ENCODE measurements around the gene RPL10.

Gene RPL10

DNA sequence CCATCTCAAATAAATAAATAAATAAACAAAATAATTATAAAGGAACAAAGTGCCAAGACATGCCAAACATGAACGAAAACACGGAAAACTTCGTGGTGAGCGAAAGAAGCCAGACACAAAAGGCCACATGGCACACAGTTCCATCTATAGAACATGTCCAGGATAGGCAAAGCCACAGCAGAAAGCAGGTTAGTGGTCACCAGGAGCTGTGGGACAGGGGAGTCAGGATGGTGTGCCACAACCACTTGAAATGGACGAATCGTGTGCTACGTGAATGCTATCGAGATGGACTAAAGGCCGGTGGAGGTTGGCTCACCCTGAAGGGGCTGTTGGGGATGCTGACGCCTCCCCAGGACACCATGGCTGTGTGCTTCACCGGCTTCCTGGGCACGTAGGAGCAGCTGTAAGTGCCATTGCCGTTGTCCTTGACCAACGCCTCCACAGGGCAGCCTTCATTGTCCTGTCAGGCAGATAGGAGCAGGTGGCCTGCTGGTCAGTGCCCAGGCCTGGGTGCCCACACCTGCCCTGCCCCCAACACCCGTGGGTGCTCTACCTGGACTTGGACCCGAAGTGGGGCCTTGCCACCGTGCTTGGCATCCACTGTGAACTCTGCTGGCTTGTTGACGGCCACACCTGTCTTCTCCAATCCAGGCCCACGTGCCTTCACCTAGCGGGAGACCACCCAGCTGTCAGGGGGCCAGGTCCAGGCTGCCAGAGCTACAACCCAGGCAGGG, 34.3 kb upstream of the RPL10 start:
- H3K4me2 ChIP-seq (ENCODE audit: low read length): no peak overlapping the region
- H3K4me3 ChIP-seq (ENCODE audit: low read length): no peak overlapping the region
- no peak overlapping the region for H2AFZ ChIP-seq (ENCODE audit: low read depth, low read length)
- H3K27me3 ChIP-seq (ENCODE audit: low read depth, low read length): no peaks in the 10 kb centered on the region
- no peaks in the 10 kb centered on the region for H3K9me3 ChIP-seq (ENCODE audit: insufficient read depth, low read length)
- no peak overlapping the region for H3K27ac ChIP-seq (ENCODE audit: low read length)
- no peak overlapping the region for H3K9ac ChIP-seq (ENCODE audit: low read length)
- peaks cover 42% of the 10 kb centered on the region for H3K36me3 ChIP-seq (replicated peaks; ENCODE audit: low read depth, low read length)
- peaks cover 4% of the 10 kb centered on the region for H3K4me1 ChIP-seq (ENCODE audit: low read length)
- H3K79me2 ChIP-seq (ENCODE audit: low read length): peaks cover 28% of the 10 kb centered on the region
- peaks cover 19% of the 10 kb centered on the region; the same call in 1 of the 2 replicates for H4K20me1 ChIP-seq (ENCODE audit: insufficient read depth, low read length)
- TF ChIP-seq, protein P1, sequence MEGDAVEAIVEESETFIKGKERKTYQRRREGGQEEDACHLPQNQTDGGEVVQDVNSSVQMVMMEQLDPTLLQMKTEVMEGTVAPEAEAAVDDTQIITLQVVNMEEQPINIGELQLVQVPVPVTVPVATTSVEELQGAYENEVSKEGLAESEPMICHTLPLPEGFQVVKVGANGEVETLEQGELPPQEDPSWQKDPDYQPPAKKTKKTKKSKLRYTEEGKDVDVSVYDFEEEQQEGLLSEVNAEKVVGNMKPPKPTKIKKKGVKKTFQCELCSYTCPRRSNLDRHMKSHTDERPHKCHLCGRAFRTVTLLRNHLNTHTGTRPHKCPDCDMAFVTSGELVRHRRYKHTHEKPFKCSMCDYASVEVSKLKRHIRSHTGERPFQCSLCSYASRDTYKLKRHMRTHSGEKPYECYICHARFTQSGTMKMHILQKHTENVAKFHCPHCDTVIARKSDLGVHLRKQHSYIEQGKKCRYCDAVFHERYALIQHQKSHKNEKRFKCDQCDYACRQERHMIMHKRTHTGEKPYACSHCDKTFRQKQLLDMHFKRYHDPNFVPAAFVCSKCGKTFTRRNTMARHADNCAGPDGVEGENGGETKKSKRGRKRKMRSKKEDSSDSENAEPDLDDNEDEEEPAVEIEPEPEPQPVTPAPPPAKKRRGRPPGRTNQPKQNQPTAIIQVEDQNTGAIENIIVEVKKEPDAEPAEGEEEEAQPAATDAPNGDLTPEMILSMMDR (IDR thresholded peaks at IDR 0.05; ENCODE audit: low read depth, low read length): no peak

DNA sequence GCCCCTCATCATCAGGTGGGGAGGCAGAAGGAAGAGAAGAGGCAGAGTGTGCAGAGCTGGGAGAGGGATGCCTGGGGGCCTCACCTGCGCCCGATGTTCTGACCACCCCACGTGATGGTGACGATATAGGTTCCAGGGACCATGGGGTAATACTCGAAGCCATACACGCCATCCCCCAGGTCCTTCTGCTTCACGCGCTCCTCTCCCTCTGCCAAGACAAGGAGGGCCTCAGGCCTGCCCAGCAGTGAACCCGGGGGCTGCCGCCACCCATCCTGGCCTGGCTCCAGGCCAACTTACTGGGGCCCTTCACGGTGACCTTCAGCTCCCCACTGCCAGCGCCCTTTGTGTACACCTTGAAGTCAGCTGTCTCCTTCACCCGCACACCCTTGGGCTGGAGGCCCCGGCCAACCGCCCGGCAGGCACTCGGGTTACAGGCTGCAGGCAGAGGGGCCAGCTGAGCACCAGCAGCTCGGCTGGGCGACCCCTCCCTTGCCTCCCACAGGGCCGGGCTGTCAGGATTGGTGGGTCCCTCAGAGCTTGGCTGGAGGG, 33.1 kb upstream of the RPL10 start:
- Histone ChIP-seq H3K27ac (ENCODE audit: low read length) (no peak overlapping the region), H3K4me2 (ENCODE audit: low read length) (no peak overlapping the region), H3K4me1 (ENCODE audit: low read length) (peaks cover 8% of the 10 kb centered on the region), H3K27me3 (ENCODE audit: low read depth, low read length) (no peaks in the 10 kb centered on the region), H2AFZ (ENCODE audit: low read depth, low read length) (no peak overlapping the region), H3K9me3 (ENCODE audit: insufficient read depth, low read length) (no peaks in the 10 kb centered on the region), H4K20me1 (ENCODE audit: insufficient read depth, low read length) (peaks cover 23% of the 10 kb centered on the region), H3K79me2 (ENCODE audit: low read length) (peaks cover 40% of the 10 kb centered on the region), H3K9ac (ENCODE audit: low read length) (no peak overlapping the region), H3K36me3 (replicated peaks; ENCODE audit: low read depth, low read length) (peaks cover 41% of the 10 kb centered on the region), H3K4me3 (ENCODE audit: low read length) (no peak overlapping the region)
- TF ChIP-seq, protein P1 (IDR thresholded peaks at IDR 0.05; ENCODE audit: low read depth, low read length): no peak
- no peak for TF ChIP-seq EZH2phosphoT487 (IDR thresholded peaks at IDR 0.05; ENCODE audit: low read depth)

DNA sequence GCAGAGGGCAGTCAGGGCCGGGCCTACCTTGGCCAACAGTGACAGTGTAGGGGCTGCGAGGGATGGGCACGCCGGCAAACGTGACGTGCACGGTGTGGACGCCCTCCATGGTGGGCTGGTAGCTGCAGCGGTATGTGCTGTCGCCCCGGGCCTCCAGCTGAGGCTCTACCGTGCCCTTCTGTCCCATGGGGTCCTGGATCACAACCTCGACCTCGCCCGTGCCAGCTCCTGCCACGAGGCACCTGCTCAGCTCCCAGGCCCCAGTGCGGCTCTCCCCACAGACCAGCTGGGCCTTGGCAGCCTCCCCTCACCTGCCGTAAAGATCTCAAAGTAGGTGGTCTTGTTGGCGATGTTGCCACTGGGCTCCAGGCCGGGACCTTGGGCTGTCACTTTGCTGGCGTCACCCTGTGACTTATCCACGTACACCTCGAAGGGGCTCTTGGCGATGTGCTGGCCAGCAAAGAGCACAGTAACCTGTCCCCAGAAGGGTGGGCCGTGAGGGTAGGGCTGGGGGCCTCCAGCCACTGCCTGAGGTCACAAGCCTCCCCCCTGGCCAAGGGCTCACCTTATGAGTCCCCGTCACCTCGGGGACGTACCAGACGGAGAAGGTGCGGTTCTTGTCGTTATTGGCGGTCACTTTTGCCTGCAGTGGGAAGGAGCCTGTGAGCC, 32.0 kb upstream of the RPL10 start:
- H3K9ac ChIP-seq (ENCODE audit: low read length): no peak overlapping the region
- TF ChIP-seq EZH2phosphoT487 (IDR thresholded peaks at IDR 0.05; ENCODE audit: low read depth): no peak
- TF ChIP-seq, protein P1 (IDR thresholded peaks at IDR 0.05; ENCODE audit: low read depth, low read length): no peak
- no peak overlapping the region for H3K4me3 ChIP-seq (ENCODE audit: low read length)
- H3K79me2 ChIP-seq (ENCODE audit: low read length): peaks cover 49% of the 10 kb centered on the region
- H2AFZ ChIP-seq (ENCODE audit: low read depth, low read length): no peak overlapping the region
- H3K27ac ChIP-seq (ENCODE audit: low read length): no peak overlapping the region
- H3K4me1 ChIP-seq (ENCODE audit: low read length): peaks cover 8% of the 10 kb centered on the region
- H3K4me2 ChIP-seq (ENCODE audit: low read length): no peak overlapping the region
- H4K20me1 ChIP-seq (ENCODE audit: insufficient read depth, low read length): peaks cover 23% of the 10 kb centered on the region
- H3K36me3 ChIP-seq (replicated peaks; ENCODE audit: low read depth, low read length): peaks cover 43% of the 10 kb centered on the region
- no peaks in the 10 kb centered on the region for H3K9me3 ChIP-seq (ENCODE audit: insufficient read depth, low read length)
- no peaks in the 10 kb centered on the region for H3K27me3 ChIP-seq (ENCODE audit: low read depth, low read length)

DNA sequence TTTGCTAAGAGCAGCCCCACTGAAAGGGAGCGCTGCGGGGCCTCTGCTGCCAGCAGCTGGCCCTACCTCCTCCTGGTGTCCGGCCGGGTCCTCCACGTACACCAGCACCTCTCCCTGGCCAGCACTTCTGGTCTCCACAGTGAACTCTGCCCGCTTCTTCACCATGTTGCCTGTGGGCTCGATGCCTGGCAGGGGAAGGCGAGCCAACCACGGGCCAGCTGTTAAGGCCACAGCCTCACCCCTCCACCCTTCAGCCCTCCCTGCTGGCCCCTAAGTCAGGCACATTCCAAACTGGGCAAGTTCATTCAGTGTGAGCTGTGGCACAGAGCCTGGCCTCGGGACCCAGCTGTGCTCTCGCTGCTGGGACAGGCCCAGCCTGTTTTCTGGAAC, 31.5 kb upstream of the RPL10 start:
- TF ChIP-seq, protein P1 (IDR thresholded peaks at IDR 0.05; ENCODE audit: low read depth, low read length): no peak
- TF ChIP-seq EZH2phosphoT487 (IDR thresholded peaks at IDR 0.05; ENCODE audit: low read depth): no peak
- H3K9me3 ChIP-seq (ENCODE audit: insufficient read depth, low read length): no peaks in the 10 kb centered on the region
- H4K20me1 ChIP-seq (ENCODE audit: insufficient read depth, low read length): peaks cover 23% of the 10 kb centered on the region
- no peak overlapping the region for H2AFZ ChIP-seq (ENCODE audit: low read depth, low read length)
- peaks cover 39% of the 10 kb centered on the region for H3K36me3 ChIP-seq (replicated peaks; ENCODE audit: low read depth, low read length)
- H3K4me1 ChIP-seq (ENCODE audit: low read length): peaks cover 8% of the 10 kb centered on the region
- H3K9ac ChIP-seq (ENCODE audit: low read length): no peak overlapping the region
- peaks cover 49% of the 10 kb centered on the region for H3K79me2 ChIP-seq (ENCODE audit: low read length)
- no peak overlapping the region for H3K4me2 ChIP-seq (ENCODE audit: low read length)
- no peak overlapping the region for H3K4me3 ChIP-seq (ENCODE audit: low read length)
- no peak overlapping the region for H3K27ac ChIP-seq (ENCODE audit: low read length)
- no peaks in the 10 kb centered on the region for H3K27me3 ChIP-seq (ENCODE audit: low read depth, low read length)
